Keratinocyte (primary cell): ENCODE measurements around the gene EPYC. TPM values are rescaled to one million over a fixed set of nuclear protein-coding genes. Genes with fewer than 3 reads are reported as not detected.

ENCODE experiments used
- DNase-seq: peaks from one replicate; pipeline ENCODE4 v3.0.0-alpha.2; 2011; ENCODE audit warnings: low read depth, missing footprints, low spot score
- FAIRE-seq: peaks from 2 replicates; lab custom pipeline; 2011; peaks lifted over from hg19 to GRCh38; lab: Jason Lieb, UNC
- H2AFZ ChIP-seq: 2 replicates; pipeline ENCODE4 v1.6.0; 2012; ENCODE audit warnings: low read length, control low read depth, inconsistent platforms; ENCODE audit not compliant: control insufficient read depth
- H3K27ac ChIP-seq: 2 replicates; pipeline ENCODE4 v1.5.1; 2011; ENCODE audit warnings: low read length; ENCODE audit not compliant: control insufficient read depth, insufficient read depth
- H3K27me3 ChIP-seq: 3 replicates; pipeline ENCODE4 v1.6.0; 2011; ENCODE audit warnings: low read length; ENCODE audit not compliant: control insufficient read depth, insufficient read depth; ENCODE audit errors: extremely low read depth
- H3K36me3 ChIP-seq, 2 experiments: 2 replicates in 1 of 2; 3 replicates in 1 of 2; pipeline ENCODE4 v1.5.1; 2011; ENCODE audit warnings: low read length in 2 of 2, mild to moderate bottlenecking in 1 of 2; ENCODE audit not compliant: control insufficient read depth in 2 of 2, insufficient read depth in 2 of 2; ENCODE audit errors: extremely low read depth in 1 of 2
- H3K4me1 ChIP-seq: 3 replicates; pipeline ENCODE4 v1.5.1; 2011; ENCODE audit warnings: low read length; ENCODE audit not compliant: control insufficient read depth, insufficient read depth; ENCODE audit errors: extremely low read depth
- H3K4me2 ChIP-seq: 3 replicates; pipeline ENCODE4 v1.6.0; 2011; ENCODE audit warnings: low read depth, low read length; ENCODE audit not compliant: control insufficient read depth, insufficient read depth; ENCODE audit errors: extremely low read depth
- H3K4me3 ChIP-seq, 3 experiments: fragments of 200-600 bp in 1 of 3; sonication (generic) in 1 of 3; 2 replicates in 2 of 3; 3 replicates in 1 of 3; pipeline ENCODE4 v1.5.1; 2011 to 2016; ENCODE audit warnings: low read length in 3 of 3, mild to moderate bottlenecking in 3 of 3, control low read depth in 2 of 3, inconsistent platforms in 1 of 3, low read depth in 1 of 3, mixed read lengths in 1 of 3, mixed run types in 1 of 3, moderate library complexity in 1 of 3; ENCODE audit not compliant: control insufficient read depth in 2 of 3, insufficient read depth in 2 of 3; ENCODE audit errors: extremely low read depth in 1 of 3
- H3K79me2 ChIP-seq: 2 replicates; pipeline ENCODE4 v1.6.0; 2012; ENCODE audit warnings: low read length; ENCODE audit not compliant: control insufficient read depth, insufficient read depth
- H3K9ac ChIP-seq: 3 replicates; pipeline ENCODE4 v1.6.0; 2011; ENCODE audit warnings: low read length; ENCODE audit not compliant: control insufficient read depth, insufficient read depth; ENCODE audit errors: extremely low read depth
- H3K9me1 ChIP-seq: 3 replicates; pipeline ENCODE4 v1.6.0; 2011; ENCODE audit warnings: low read length; ENCODE audit not compliant: control insufficient read depth, insufficient read depth; ENCODE audit errors: extremely low read depth
- H3K9me3 ChIP-seq: 2 replicates; pipeline ENCODE4 v1.5.1; 2012; ENCODE audit warnings: low read depth, low read length; ENCODE audit not compliant: control insufficient read depth
- H4K20me1 ChIP-seq: 3 replicates; pipeline ENCODE4 v1.6.0; 2011; ENCODE audit warnings: low read length; ENCODE audit not compliant: control insufficient read depth, insufficient read depth; ENCODE audit errors: extremely low read depth
- CTCF ChIP-seq, 3 experiments: IDR thresholded peaks in 1 of 3; conservative IDR thresholded peaks in 1 of 3; optimal IDR thresholded peaks in 1 of 3; 2 replicates in 2 of 3; 3 replicates in 1 of 3; pipeline versions ENCODE3 to v1.5.1; 2011; ENCODE audit warnings: low read length in 3 of 3, mild to moderate bottlenecking in 3 of 3, moderate library complexity in 2 of 3, control low read depth in 1 of 3, inconsistent platforms in 1 of 3; ENCODE audit not compliant: insufficient read depth in 2 of 3; ENCODE audit errors: extremely low read depth in 1 of 3
- EZH2 ChIP-seq: IDR thresholded peaks from one replicate; pipeline ENCODE4 v1.6.1; 2012; ENCODE audit warnings: inconsistent platforms, mild to moderate bottlenecking, low read length, moderate library complexity
- dilution Hi-C: fragments of 300-500 bp; cut with MboI; formaldehyde crosslinking; loops from one replicate; pipeline ENCODE4 v1.7.0; 2020; ENCODE audit warnings: low sequenced_read_pairs; ENCODE audit not compliant: extremely low pct_ligation_motif_present
- polyA plus RNA-seq, 5 experiments: library from polyadenylated mRNA; depleted of rRNA in 3 of 5; stranded (reverse) in 3 of 5; stranded (forward) in 1 of 5; unstranded in 1 of 5; fragments of >200 nt; gene quantifications; 1 replicate in 1 of 5; 2 replicates in 3 of 5; 3 replicates in 1 of 5; pipeline versions ENCODE4 v1.2.1 to v1.2.3, GENCODE V29; 2011 to 2012; ENCODE audit warnings: missing spikeins in 2 of 5, low read depth in 1 of 5, low replicate concordance in 1 of 5

The EPYC gene
- polyA plus RNA-seq, 1 donor (not counting 4 experiments of a cell fraction or from before 2014, with no cell fraction given) = not detected

- H4K20me1 ChIP-seq = no peaks in the 10 kb centered on the region
- no peaks in the 10 kb centered on the region for H3K79me2 ChIP-seq
- dilution Hi-C loops = no loop called here
- no peak overlapping the region for H3K9ac ChIP-seq
- peak overlapping the region in 1 of 3 experiments; percentile 32 for H3K4me3 ChIP-seq
- DNase-seq (no peak), FAIRE-seq (peak; percentile 96)
- H3K4me1 ChIP-seq = peaks cover 17% of the 10 kb centered on the region
- TF ChIP-seq CTCF (optimal IDR thresholded peaks at IDR 0.05 in 1 of 3, IDR thresholded peaks at IDR 0.05 in 1 of 3, conservative IDR thresholded peaks at IDR 0.05 in 1 of 3; ENCODE audit: extremely low read depth in 1 of 3, insufficient read depth in 2 of 3, low read length in 3 of 3) = no peak
- no peak for TF ChIP-seq EZH2
- peak overlapping the region; percentile 14 for H3K27ac ChIP-seq
- H3K9me3 ChIP-seq = no peaks in the 10 kb centered on the region
- no peaks in the 10 kb centered on the region for H3K36me3 ChIP-seq
- no peaks in the 10 kb centered on the region for H3K9me1 ChIP-seq
- H2AFZ ChIP-seq = peak overlapping the region; percentile 81
- H3K4me2 ChIP-seq = peak overlapping the region; percentile 64
- H3K27me3 ChIP-seq = no peaks in the 10 kb centered on the region
These were observed 66.3 kb downstream of the EPYC start for GRCh38 chr12:90938451-90938850.

GRCh38 chr12:90937651-90938050, 67.1 kb downstream of the EPYC start:
- no peak overlapping the region for H2AFZ ChIP-seq
- no peak overlapping the region for H3K4me3 ChIP-seq
- no peaks in the 10 kb centered on the region for H3K36me3 ChIP-seq
- no peaks in the 10 kb centered on the region for H3K79me2 ChIP-seq
- no peaks in the 10 kb centered on the region for H3K27me3 ChIP-seq
- H3K4me1 ChIP-seq = peaks cover 17% of the 10 kb centered on the region
- FAIRE-seq (no peak), DNase-seq (no peak)
- no peak overlapping the region for H3K27ac ChIP-seq
- H3K9me1 ChIP-seq = no peaks in the 10 kb centered on the region
- dilution Hi-C loops = no loop called here
- H3K9ac ChIP-seq = no peak overlapping the region
- no peaks in the 10 kb centered on the region for H4K20me1 ChIP-seq
- no peak overlapping the region for H3K4me2 ChIP-seq
- TF ChIP-seq CTCF (optimal IDR thresholded peaks at IDR 0.05 in 1 of 3, IDR thresholded peaks at IDR 0.05 in 1 of 3, conservative IDR thresholded peaks at IDR 0.05 in 1 of 3; ENCODE audit: extremely low read depth in 1 of 3, insufficient read depth in 2 of 3, low read length in 3 of 3) = no peak
- no peak for TF ChIP-seq EZH2
- H3K9me3 ChIP-seq = no peaks in the 10 kb centered on the region
